Heart left ventricle (tissue), 16 donors: ENCODE data around the gene WDR93. TPM values are rescaled to one million over a fixed set of nuclear protein-coding genes. Genes with fewer than 3 reads are reported as not detected.

Source experiments
- ATAC-seq, 4 donors: fragments of 200-7000 bp; cut with Tn5 transposase; one replicate each; pipeline ENCODE4 v1.9.1; 2020 to 2022; ENCODE audit warnings: moderate library complexity in 4 of 4, mild to moderate bottlenecking in 3 of 4, moderate number of reproducible peaks in 1 of 4
- DNase-seq, 5 donors: peaks; one replicate each; pipeline ENCODE4 v3.0.0-alpha.2; 2020
- H3K27ac ChIP-seq, 12 donors: fragments of 200-600 bp; sonication (generic) in 4 of 12; one replicate each; pipeline versions ENCODE4 v1.5.0 to v1.8.0; 2016 to 2022; ENCODE audit warnings: mild to moderate bottlenecking in 2 of 12
- H3K27me3 ChIP-seq, 9 donors: fragments of 200-600 bp; sonication (generic) in 2 of 9; one replicate each; pipeline versions ENCODE4 v1.5.1 to v1.8.0; 2016 to 2022; ENCODE audit warnings: mild to moderate bottlenecking in 3 of 9
- H3K36me3 ChIP-seq, 9 donors: fragments of 200-600 bp; sonication (generic) in 2 of 9; one replicate each; pipeline versions ENCODE4 v1.5.0 to v1.8.0; 2018 to 2022; ENCODE audit warnings: mild to moderate bottlenecking in 2 of 9
- H3K4me1 ChIP-seq, 12 donors: fragments of 200-600 bp; sonication (generic) in 4 of 12; one replicate each; pipeline versions ENCODE4 v1.5.0 to v1.8.0; 2016 to 2022; ENCODE audit warnings: mild to moderate bottlenecking in 3 of 12
- H3K4me3 ChIP-seq, 12 donors: fragments of 200-600 bp; sonication (generic) in 4 of 12; one replicate each; pipeline versions ENCODE4 v1.5.0 to v1.8.0; 2017 to 2022; ENCODE audit warnings: mild to moderate bottlenecking in 9 of 12, moderate library complexity in 4 of 12
- H3K9me3 ChIP-seq, 12 donors: fragments of 200-600 bp; sonication (generic) in 4 of 12; one replicate each; pipeline versions ENCODE4 v1.5.0 to v1.8.0; 2016 to 2022; ENCODE audit warnings: mild to moderate bottlenecking in 1 of 12
- POLR2A ChIP-seq, 2 donors: fragments of 450-650 bp; IDR thresholded peaks; one replicate each; pipeline ENCODE4 v1.6.1; 2017; ENCODE audit warnings: antibody characterized with exemption in 2 of 2, mild to moderate bottlenecking in 2 of 2, moderate library complexity in 2 of 2
- WGBS, 4 donors: extraction: QIAGEN DNeasy Blood & Tissue Kit in 2 of 4; methylation state at CpG; one replicate each; pipeline versions ENCODE4 v1.1.5 to v1.1.7; 2013 to 2018; 5-methylcytosine and 5-hydroxymethylcytosine counted together
- intact Hi-C, 10 donors: fragments of 100-400 bp; cut with DNase I; formaldehyde crosslinking; loops; one replicate each; pipeline versions ENCODE4 v1.11.1 to v1.14.2; 2022
- polyA plus RNA-seq, 2 donors: library from polyadenylated mRNA; stranded (reverse); fragments of 200-250 nt; gene quantifications; one replicate each; pipeline ENCODE4 v1.2.3, GENCODE V29; 2013
- total RNA-seq, 9 donors: library from RNA; depleted of rRNA in 2 of 9; stranded (reverse); fragments of >200 nt in 2 of 9; fragmentation: NEBNext Ultra II Directional in 3 of 9; extraction: Animal tissue kit (Norgen Biotek cat#: 25700) in 3 of 9; gene quantifications; one replicate each; pipeline versions ENCODE4 v1.1.0 to v1.2.4, GENCODE V29; 2016 to 2023
- TF ChIP-seq, protein P1 (sequence below), 12 donors: fragments of 200-600 bp; sonication (generic) in 4 of 12; IDR thresholded peaks; one replicate each; pipeline versions ENCODE4 v1.5.0 to v1.8.0; 2018 to 2022; ENCODE audit warnings: antibody characterized with exemption in 12 of 12, mild to moderate bottlenecking in 5 of 12
- donor health status: ischemic (EF 13 %, LVEDD 7.1; RV severe dilation, severe dysfunction).
- donor health status: healthy with polysubstance abuse.
- donor health status: DM: no; HTN: yes; CAD: no.
- donor health status: DM: no; HTN: no; CAD: no.
- donor health status: ischemic (EF 25% LVEDD 6.9; RV normal size, moderate dysfunction).
- donor health status: ischemic (EF 25% LVEDD 5.7; RV mildly dilated, moderate dysfunction).
- donor health status: healthy.
- donor health status: DM: yes; HTN: yes; CAD: no.
- donor health status: ischemic (EF 35%, LVEDD 5.7; RV mildly dilated, moderate dysfunction).
- donor health status: nonischemic (EF 11% LVEDD 7.7; RV severe dilation, severe dysfunction).
- donor health status: DM: yes; HTN: yes; CAD: no.
- donor health status: PGD.
- donor health status: ischemic (EF 29% LVEDD 5.4; RV normal size, mild dysfunction).
- donor health status: nonischemic (EF 23%, LVEDD 6.1; RV moderate dilation, normal function).

The WDR93 gene
- total and polyA plus RNA-seq, 11 donors, result 0.10 to 0.21 TPM; not detected in 9

GRCh38 chr15:89731275-89731674 lies 40.7 kb downstream of the WDR93 start:
- 89 to 93% (median 90%) methylated on average over 4 to 5 of the region's 5 CpGs for WGBS, 4 donors
- intact Hi-C loops, result no loop called here
- Histone ChIP-seq H3K9me3 (no peaks in the 10 kb centered on the region), H3K27me3 (peaks cover 0 to 5% (median 0%) of the 10 kb centered on the region in 9 donors), H3K4me1 (peaks cover 0 to 4% (median 0%) of the 10 kb centered on the region in 12 donors), H3K4me3 (no peak overlapping the region), H3K36me3 (no peaks in the 10 kb centered on the region), H3K27ac (no peak overlapping the region)
- no peak for TF ChIP-seq POLR2A (IDR thresholded peaks at IDR 0.05)
- TF ChIP-seq, protein P1, sequence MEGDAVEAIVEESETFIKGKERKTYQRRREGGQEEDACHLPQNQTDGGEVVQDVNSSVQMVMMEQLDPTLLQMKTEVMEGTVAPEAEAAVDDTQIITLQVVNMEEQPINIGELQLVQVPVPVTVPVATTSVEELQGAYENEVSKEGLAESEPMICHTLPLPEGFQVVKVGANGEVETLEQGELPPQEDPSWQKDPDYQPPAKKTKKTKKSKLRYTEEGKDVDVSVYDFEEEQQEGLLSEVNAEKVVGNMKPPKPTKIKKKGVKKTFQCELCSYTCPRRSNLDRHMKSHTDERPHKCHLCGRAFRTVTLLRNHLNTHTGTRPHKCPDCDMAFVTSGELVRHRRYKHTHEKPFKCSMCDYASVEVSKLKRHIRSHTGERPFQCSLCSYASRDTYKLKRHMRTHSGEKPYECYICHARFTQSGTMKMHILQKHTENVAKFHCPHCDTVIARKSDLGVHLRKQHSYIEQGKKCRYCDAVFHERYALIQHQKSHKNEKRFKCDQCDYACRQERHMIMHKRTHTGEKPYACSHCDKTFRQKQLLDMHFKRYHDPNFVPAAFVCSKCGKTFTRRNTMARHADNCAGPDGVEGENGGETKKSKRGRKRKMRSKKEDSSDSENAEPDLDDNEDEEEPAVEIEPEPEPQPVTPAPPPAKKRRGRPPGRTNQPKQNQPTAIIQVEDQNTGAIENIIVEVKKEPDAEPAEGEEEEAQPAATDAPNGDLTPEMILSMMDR (IDR thresholded peaks at IDR 0.05), result no peak
- DNase-seq (no peak), ATAC-seq (no peak)

GRCh38 chr15:89732451-89733172 lies 42.0 kb downstream of the WDR93 start:
- ATAC-seq, result no peak
- H3K27ac ChIP-seq, result no peak overlapping the region
- H3K27me3 ChIP-seq, result peaks cover 0 to 5% (median 0%) of the 10 kb centered on the region in 9 donors
- peaks cover 0 to 4% (median 0%) of the 10 kb centered on the region in 12 donors for H3K4me1 ChIP-seq
- H3K36me3 ChIP-seq, result no peaks in the 10 kb centered on the region
- no peak overlapping the region for H3K4me3 ChIP-seq
- intact Hi-C loops, result no loop called here
- TF ChIP-seq POLR2A (IDR thresholded peaks at IDR 0.05), result no peak
- TF ChIP-seq, protein P1 (IDR thresholded peaks at IDR 0.05), result no peak
- WGBS, 4 donors, result 35 to 58% (median 52%) methylated on average over 8 of the region's 8 CpGs
- no peaks in the 10 kb centered on the region for H3K9me3 ChIP-seq
- no peak for DNase-seq

DNA sequence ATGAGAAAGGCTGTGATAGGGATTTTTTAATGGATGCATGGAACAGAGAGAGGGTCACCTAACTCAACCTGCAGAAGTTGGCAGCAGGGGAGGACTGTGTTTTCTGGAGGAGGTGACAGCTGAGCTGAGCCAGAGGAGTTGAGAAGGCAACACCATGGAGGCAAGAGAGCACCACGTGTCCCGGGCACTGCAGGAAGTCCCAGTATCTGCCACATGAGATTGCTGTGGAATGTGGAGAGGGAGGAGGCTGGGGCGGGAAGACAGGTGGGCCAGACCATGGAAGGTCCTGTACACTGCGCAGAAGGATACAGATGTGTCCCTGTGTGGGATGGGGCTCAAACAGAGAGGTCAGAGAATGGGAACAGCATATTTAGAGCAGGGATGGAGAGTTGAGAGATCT lies 45.2 kb downstream of the WDR93 start:
- Histone ChIP-seq H3K27me3 (peaks cover 0 to 5% (median 0%) of the 10 kb centered on the region in 9 donors), H3K4me3 (no peak overlapping the region), H3K4me1 (no peaks in the 10 kb centered on the region), H3K9me3 (no peaks in the 10 kb centered on the region), H3K27ac (no peak overlapping the region), H3K36me3 (no peaks in the 10 kb centered on the region)
- TF ChIP-seq, protein P1 (IDR thresholded peaks at IDR 0.05), result no peak
- no peak for TF ChIP-seq POLR2A (IDR thresholded peaks at IDR 0.05)
- DNase-seq (no peak), ATAC-seq (no peak)
- 34 to 41% (median 37%) methylated on average over 4 of the region's 4 CpGs for WGBS, 4 donors
- intact Hi-C loops, result no loop called here

DNA sequence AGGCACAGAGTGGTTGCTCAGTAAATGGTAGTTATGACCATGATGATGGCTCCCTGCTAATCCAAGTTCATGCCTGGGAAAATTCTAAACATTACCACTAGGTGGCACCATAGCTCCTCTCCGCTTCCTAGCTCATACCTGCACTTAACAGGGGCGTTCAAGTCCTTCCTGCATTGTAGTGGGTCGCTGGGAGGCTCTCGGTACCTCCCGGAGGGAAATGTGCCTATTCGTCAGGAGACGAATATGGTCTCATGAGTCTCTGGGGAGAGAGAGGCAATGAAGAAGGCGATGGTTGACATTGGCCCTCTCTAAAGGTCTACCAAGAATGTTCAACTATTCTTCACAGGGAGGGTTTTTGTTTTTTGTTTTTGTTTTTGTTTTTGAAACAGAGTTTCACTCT lies 49.5 kb downstream of the WDR93 start:
- no peaks in the 10 kb centered on the region for H3K9me3 ChIP-seq
- peaks cover 0 to 13% (median 0%) of the 10 kb centered on the region in 9 donors for H3K27me3 ChIP-seq
- H3K4me1 ChIP-seq, result no peaks in the 10 kb centered on the region
- TF ChIP-seq, protein P1 (IDR thresholded peaks at IDR 0.05), result peak; percentile 80 to 94 (median 90)
- TF ChIP-seq POLR2A (IDR thresholded peaks at IDR 0.05), result no peak
- H3K4me3 ChIP-seq, result no peak overlapping the region
- no peak overlapping the region for H3K27ac ChIP-seq
- H3K36me3 ChIP-seq, result no peaks in the 10 kb centered on the region
- 4 to 7% (median 5%) methylated on average over 8 of the region's 8 CpGs for WGBS, 4 donors
- intact Hi-C loops, result loop anchor here in 2 of 10 donors (5.0 to 10.0 kb wide), 3 partner anchors 93 to 232 kb away; no protein-coding TSS in a partner anchor
- peak; percentile 54 to 90 (median 84) for ATAC-seq
- DNase-seq, result peak in 1 of 5 donors; percentile 42
